ENCODE measurements around the gene WWOX. TPM values are rescaled to one million over a fixed set of nuclear protein-coding genes. Genes with fewer than 3 reads are reported as not detected.

WWOX gene
- total RNA-seq, 1 donor from 2014 or later = 28.2 TPM

GRCh38 chr16:78528265-78528664 lies 428.8 kb downstream of the WWOX start:
- no peak for DNase-seq (ENCODE audit: extremely low spot score, unreplicated experiment)
- no peaks in the 10 kb centered on the region for H3K27me3 Mint-ChIP-seq (ENCODE audit: unreplicated experiment)
- H3K36me3 Mint-ChIP-seq (ENCODE audit: unreplicated experiment) = no peaks in the 10 kb centered on the region
- H3K4me1 Mint-ChIP-seq (ENCODE audit: unreplicated experiment) = peaks cover 3% of the 10 kb centered on the region
- no peak overlapping the region for H3K4me3 Mint-ChIP-seq (ENCODE audit: unreplicated experiment)
- TF ChIP-seq CTCF (IDR thresholded peaks at IDR 0.05) = no peak
- H3K9me3 Mint-ChIP-seq (ENCODE audit: unreplicated experiment) = no peaks in the 10 kb centered on the region
- H3K27ac Mint-ChIP-seq (ENCODE audit: unreplicated experiment) = no peak overlapping the region

- TF ChIP-seq CTCF (IDR thresholded peaks at IDR 0.05) = no peak
- H3K9me3 Mint-ChIP-seq (ENCODE audit: unreplicated experiment) = no peaks in the 10 kb centered on the region
- no peaks in the 10 kb centered on the region for H3K27me3 Mint-ChIP-seq (ENCODE audit: unreplicated experiment)
- no peak overlapping the region for H3K27ac Mint-ChIP-seq (ENCODE audit: unreplicated experiment)
- no peaks in the 10 kb centered on the region for H3K36me3 Mint-ChIP-seq (ENCODE audit: unreplicated experiment)
- no peaks in the 10 kb centered on the region for H3K4me1 Mint-ChIP-seq (ENCODE audit: unreplicated experiment)
- DNase-seq (ENCODE audit: extremely low spot score, unreplicated experiment) = no peak
- no peak overlapping the region for H3K4me3 Mint-ChIP-seq (ENCODE audit: unreplicated experiment)
These were observed 430.4 kb downstream of the WWOX start for GRCh38 chr16:78529881-78530280.

GRCh38 chr16:78530283-78530682 lies 430.8 kb downstream of the WWOX start:
- Mint-ChIP-seq H3K4me3 (ENCODE audit: unreplicated experiment) (no peak overlapping the region), H3K4me1 (ENCODE audit: unreplicated experiment) (no peaks in the 10 kb centered on the region), H3K27ac (ENCODE audit: unreplicated experiment) (no peak overlapping the region), H3K9me3 (ENCODE audit: unreplicated experiment) (no peaks in the 10 kb centered on the region), H3K36me3 (ENCODE audit: unreplicated experiment) (no peaks in the 10 kb centered on the region), H3K27me3 (ENCODE audit: unreplicated experiment) (no peaks in the 10 kb centered on the region)
- DNase-seq (ENCODE audit: extremely low spot score, unreplicated experiment) = no peak
- TF ChIP-seq CTCF (IDR thresholded peaks at IDR 0.05) = no peak

GRCh38 chr16:78535098-78535497 lies 435.6 kb downstream of the WWOX start:
- TF ChIP-seq CTCF (IDR thresholded peaks at IDR 0.05) = no peak
- no peak for DNase-seq (ENCODE audit: extremely low spot score, unreplicated experiment)
- no peaks in the 10 kb centered on the region for H3K27me3 Mint-ChIP-seq (ENCODE audit: unreplicated experiment)
- no peak overlapping the region for H3K27ac Mint-ChIP-seq (ENCODE audit: unreplicated experiment)
- H3K36me3 Mint-ChIP-seq (ENCODE audit: unreplicated experiment) = no peaks in the 10 kb centered on the region
- no peak overlapping the region for H3K4me3 Mint-ChIP-seq (ENCODE audit: unreplicated experiment)
- no peaks in the 10 kb centered on the region for H3K9me3 Mint-ChIP-seq (ENCODE audit: unreplicated experiment)
- H3K4me1 Mint-ChIP-seq (ENCODE audit: unreplicated experiment) = no peaks in the 10 kb centered on the region

- Mint-ChIP-seq H3K27me3 (ENCODE audit: unreplicated experiment) (no peaks in the 10 kb centered on the region), H3K9me3 (ENCODE audit: unreplicated experiment) (no peaks in the 10 kb centered on the region), H3K36me3 (ENCODE audit: unreplicated experiment) (no peaks in the 10 kb centered on the region)
These were observed 438.1 kb downstream of the WWOX start for GRCh38 chr16:78537511-78537910.

More at GRCh38 chr16:78537511-78537910, 438.1 kb downstream of the WWOX start:
- Mint-ChIP-seq H3K4me3 (ENCODE audit: unreplicated experiment) (no peak overlapping the region), H3K4me1 (ENCODE audit: unreplicated experiment) (no peaks in the 10 kb centered on the region), H3K27ac (ENCODE audit: unreplicated experiment) (no peak overlapping the region)
- no peak for TF ChIP-seq CTCF (IDR thresholded peaks at IDR 0.05)
- no peak for DNase-seq (ENCODE audit: extremely low spot score, unreplicated experiment)
